Fibroblast of the aortic adventitia (primary cell): ENCODE results near the gene BHLHA9. TPM values are rescaled to one million over a fixed set of nuclear protein-coding genes. Genes with fewer than 3 reads are reported as not detected.

Source experiments
- DNase-seq: peaks from one replicate; pipeline ENCODE4 v3.0.0-alpha.2; 2010; ENCODE audit warnings: low read depth
- H3K4me3 ChIP-seq: 2 replicates; pipeline ENCODE4 v1.5.1; 2011; ENCODE audit warnings: low read depth, mild to moderate bottlenecking, control low read depth, low read length, moderate library complexity
- total RNA-seq: library from RNA; depleted of rRNA; stranded (reverse); fragments of >200 nt; gene quantifications from 2 replicates; pipeline ENCODE4 v1.2.3, GENCODE V29; 2012; ENCODE audit warnings: low replicate concordance
- TF ChIP-seq, protein P1 (sequence below): IDR thresholded peaks from 2 replicates; pipeline ENCODE4 v1.5.1; 2011; ENCODE audit warnings: mild to moderate bottlenecking, low read length, control low read depth, inconsistent platforms; ENCODE audit not compliant: insufficient read depth

Gene BHLHA9
- total RNA-seq, 1 donor = not detected

DNA sequence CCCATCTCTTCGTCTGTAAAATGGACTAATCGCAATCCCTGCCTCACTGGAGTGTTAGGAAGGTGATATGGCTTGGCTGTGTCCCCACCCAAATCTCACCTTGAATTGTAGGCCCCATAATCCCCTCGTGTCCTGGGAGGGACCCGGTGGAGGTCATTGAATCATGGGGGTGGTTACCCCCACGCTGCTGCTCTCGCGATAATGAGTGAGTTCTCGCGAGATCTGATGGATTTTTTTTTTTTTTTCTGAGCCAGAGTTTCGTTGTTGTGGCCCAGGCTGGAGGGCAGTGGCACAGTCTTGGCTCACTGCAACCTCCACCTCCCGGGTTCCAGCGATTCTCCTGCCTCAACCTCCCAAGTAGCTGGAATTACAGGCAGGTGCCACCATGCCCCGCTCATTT, 20.4 kb downstream of the BHLHA9 start:
- no peak overlapping the region for H3K4me3 ChIP-seq
- DNase-seq = no peak
- TF ChIP-seq, protein P1, sequence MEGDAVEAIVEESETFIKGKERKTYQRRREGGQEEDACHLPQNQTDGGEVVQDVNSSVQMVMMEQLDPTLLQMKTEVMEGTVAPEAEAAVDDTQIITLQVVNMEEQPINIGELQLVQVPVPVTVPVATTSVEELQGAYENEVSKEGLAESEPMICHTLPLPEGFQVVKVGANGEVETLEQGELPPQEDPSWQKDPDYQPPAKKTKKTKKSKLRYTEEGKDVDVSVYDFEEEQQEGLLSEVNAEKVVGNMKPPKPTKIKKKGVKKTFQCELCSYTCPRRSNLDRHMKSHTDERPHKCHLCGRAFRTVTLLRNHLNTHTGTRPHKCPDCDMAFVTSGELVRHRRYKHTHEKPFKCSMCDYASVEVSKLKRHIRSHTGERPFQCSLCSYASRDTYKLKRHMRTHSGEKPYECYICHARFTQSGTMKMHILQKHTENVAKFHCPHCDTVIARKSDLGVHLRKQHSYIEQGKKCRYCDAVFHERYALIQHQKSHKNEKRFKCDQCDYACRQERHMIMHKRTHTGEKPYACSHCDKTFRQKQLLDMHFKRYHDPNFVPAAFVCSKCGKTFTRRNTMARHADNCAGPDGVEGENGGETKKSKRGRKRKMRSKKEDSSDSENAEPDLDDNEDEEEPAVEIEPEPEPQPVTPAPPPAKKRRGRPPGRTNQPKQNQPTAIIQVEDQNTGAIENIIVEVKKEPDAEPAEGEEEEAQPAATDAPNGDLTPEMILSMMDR = no peak

DNA sequence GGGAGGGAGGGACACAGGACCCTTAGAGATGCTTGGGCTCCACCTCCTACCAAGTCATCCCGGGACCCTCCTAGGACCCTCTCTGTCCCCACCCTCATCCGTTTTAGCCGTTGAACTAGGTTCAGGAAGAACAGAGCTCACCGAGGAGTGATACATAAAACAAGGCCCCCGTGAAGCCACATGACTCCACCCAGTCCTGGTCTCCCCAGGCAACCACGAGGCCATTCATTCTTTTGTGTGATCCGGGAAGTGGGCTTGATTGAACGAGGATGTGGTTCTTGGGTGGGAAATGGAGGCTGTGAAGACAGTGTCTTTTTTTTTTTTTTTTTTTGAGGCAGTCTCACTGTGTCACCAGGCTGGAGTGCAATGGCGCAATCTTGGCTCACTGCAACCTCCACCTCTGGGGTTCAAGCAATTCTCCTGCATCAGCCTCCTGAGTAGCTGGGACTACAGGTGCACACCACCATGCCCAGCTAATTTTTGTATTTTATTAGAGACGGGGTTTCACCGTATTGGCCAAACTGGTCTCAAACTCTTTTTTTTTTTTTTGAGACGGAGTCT, 24.0 kb downstream of the BHLHA9 start:
- DNase-seq = no peak
- H3K4me3 ChIP-seq = no peak overlapping the region

DNA sequence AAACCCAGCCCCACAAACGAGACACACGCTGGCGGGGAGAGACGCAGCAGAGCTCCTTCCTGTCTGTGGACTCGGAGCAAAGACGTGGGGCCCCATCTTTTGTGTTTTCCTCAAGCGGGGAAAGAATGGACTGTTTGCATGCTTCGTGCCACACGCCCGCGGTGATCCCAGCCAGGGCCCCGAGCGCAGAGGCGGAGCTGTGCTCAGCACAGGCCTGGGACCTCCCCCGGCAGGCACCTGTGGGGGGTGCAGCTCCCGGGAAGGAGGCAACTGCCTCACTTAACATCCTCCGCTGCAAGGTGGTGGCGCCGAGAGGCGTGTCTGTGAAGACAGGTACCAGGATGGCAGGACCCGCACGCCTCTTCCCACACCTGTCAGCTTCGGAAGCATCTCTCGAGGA, 28.4 kb downstream of the BHLHA9 start:
- DNase-seq = no peak
- no peak overlapping the region for H3K4me3 ChIP-seq
- TF ChIP-seq, protein P1 = no peak

More for the DNA sequence above, 24.0 kb downstream of the BHLHA9 start:
- TF ChIP-seq, protein P1 = no peak

DNA sequence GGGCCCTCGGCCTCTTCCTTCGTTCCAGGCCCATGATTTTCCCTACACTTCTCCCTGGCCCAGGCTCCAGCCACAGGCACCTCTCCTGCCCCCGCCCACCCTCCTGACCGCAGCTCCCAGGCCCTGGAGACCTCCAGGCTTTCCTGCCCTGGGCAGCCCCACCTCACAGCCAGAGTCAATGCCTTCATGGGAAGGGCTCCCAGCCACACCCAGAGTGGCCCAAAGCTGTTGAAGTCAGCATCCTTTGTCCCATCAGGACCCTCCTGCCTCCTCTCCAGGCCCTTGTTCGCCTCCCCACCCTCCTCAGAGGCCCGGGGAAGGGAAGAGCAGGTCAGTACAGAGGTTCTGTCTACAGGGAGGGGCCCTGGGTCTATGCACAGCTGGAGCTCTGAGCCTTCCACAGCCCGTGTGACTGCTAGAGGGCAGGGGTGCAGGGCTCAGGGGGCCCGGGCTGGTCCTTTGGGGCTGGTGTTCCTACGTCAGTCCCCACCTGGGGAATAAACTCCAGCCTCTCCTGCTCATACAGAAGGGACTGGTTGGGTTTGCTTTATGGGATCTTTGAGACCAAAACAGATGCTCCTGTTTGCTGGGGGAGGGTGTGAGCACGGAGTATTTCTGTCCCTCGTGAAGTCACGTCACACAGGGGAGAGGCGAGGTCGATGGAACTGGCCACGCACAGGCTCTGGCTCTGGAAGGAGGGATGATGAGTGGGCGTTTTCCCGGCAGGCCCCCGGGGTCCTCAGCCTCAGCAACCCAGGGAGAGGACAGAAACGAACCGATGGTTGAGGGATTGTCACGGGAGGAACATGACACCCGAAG, 29.5 kb downstream of the BHLHA9 start:
- TF ChIP-seq, protein P1 = no peak
- DNase-seq = no peak
- H3K4me3 ChIP-seq = no peak overlapping the region

DNA sequence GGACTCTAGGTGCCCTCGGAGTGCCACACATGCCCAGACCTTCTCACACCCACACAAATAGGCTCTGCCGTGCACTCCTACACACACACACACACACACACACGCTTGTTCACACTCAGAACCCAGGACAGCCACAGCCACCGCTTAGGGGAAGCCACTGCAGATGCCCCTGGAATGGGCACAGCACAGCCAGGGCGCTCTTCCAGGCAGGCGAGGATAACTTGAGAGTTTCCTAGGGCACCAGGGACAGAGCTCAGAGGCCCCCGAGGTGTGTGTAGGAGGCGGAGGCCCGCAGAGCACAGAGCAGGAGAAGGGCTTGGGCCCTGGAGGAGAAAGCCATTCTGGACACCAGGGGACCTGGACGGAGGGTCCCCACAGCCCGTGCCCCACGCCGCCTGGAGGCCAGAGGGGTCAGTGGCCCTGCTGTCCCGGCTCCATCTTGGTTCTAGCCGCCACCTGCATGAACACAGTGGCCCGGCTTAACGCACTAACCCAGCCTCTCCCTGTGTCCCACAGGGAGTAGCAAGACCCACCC, 30.2 kb downstream of the BHLHA9 start:
- no peak for DNase-seq
- TF ChIP-seq, protein P1 = no peak
- no peak overlapping the region for H3K4me3 ChIP-seq

DNA sequence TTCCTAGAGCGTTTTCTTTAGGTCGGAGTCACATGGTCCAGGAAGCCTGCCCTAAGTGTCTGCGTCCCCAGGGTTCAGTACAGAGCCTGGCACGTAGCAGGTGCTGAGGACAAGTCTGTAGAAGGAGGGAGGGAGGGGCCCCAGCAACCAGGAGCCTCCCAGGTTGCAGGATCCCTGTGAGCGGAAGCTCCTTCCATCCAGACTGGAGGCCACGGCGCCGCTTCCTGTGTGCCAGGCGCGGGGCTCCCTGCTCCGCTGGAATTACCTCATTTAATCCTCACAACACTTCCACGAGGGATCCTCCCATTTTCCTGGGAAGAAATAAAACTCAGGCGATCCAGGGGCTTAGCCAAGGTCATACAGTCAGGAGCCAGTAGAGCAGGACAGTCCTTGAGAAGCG, 31.3 kb downstream of the BHLHA9 start:
- TF ChIP-seq, protein P1 = no peak
- H3K4me3 ChIP-seq = no peak overlapping the region
- no peak for DNase-seq
